ENCODE results near the gene LRRK1. TPM values are rescaled to one million over a fixed set of nuclear protein-coding genes. Genes with fewer than 3 reads are reported as not detected.

The LRRK1 gene
- total and polyA plus RNA-seq, 2 of the 13 experiments (the other 11 are each of a cell fraction or from before 2014, with no cell fraction given): 0.13 to 1.2 TPM

DNA sequence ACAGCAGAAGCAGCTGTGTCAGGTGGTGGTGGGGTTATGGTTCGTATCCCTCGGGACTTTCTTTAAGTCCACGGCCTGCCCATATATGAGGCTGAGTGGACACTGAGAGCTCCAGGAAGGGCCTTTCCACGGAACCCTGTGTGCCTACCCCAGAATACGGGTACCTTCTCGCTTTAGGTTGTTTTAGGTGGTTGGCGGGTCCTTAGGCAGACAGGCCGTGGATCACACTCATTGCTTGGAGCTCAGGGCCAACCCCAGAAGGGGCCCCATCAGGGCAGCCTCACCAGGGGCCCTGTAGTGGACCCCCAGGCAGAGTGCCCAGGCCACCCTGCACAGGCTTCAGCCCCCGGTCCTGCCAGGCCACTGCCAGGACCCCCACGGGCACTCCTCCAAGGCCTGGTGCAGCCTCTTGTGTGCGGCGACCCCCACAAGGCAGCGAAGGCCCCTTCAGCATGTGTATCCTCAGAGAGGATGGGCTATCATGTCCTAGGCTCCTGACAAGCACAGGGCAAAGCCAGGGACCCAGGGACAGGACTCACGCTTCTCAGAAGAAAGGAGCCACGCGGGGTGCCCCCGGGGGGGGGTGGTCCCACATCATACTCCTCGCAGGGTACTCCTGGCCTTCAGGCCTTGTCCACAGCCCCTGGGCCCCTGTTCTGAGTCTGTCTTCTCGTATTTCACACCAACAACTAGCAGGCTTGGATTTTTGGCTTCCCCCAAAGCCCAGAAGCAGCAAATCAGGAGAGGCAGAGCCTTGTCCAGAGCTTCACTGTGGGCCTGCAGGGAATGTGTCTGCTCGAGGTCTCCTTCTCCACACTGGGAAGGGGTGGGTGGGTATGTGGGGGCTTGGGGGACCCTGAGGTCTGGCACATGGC, 93.4 kb downstream of the LRRK1 start:
- no peak for ATAC-seq
- Histone ChIP-seq H3K4me2 (ENCODE audit: low read depth, low read length) (no peak overlapping the region), H2AFZ (ENCODE audit: low read length) (no peak overlapping the region), H3K4me3 (replicated peaks in 1 of 3; ENCODE audit: insufficient read depth in 1 of 3, low read depth in 2 of 3, low read length in 3 of 3) (no peak overlapping the region), H3K27me3 (ENCODE audit: control insufficient read depth in 1 of 2, insufficient read depth in 2 of 2, low read length in 2 of 2) (peaks cover 9 to 42% of the 10 kb centered on the region in 2 experiments; a peak in 3 of 5 replicates), H3K4me1 (ENCODE audit: insufficient read depth, low read length) (peaks cover 32% of the 10 kb centered on the region), H3K9me3 (ENCODE audit: low read length) (no peaks in the 10 kb centered on the region), H3K27ac (ENCODE audit: extremely low read length, insufficient read depth, low read length) (no peak overlapping the region), H3K36me3 (replicated peaks in 1 of 2; ENCODE audit: control insufficient read depth in 1 of 2, insufficient read depth in 2 of 2, low read length in 2 of 2) (no peaks in the 10 kb centered on the region), H4K20me1 (ENCODE audit: insufficient read depth, low read length) (no peaks in the 10 kb centered on the region), H3K79me2 (ENCODE audit: insufficient read depth, low read length) (no peaks in the 10 kb centered on the region), H3K9ac (ENCODE audit: insufficient read depth, low read depth, low read length) (no peak overlapping the region)
- WGBS (ENCODE audit: low lambda C conversion rate): 34% methylated on average over 7 of the region's 20 CpGs
- ChIA-PET POLR2A (no interaction called here), CTCF (ENCODE audit: low intra/inter-chr PET ratio, low total read pairs) (interaction anchor here (1.4 kb wide), 1 partner anchor 245 kb away, joined by 5 read pairs; no protein-coding TSS in a partner anchor)
- DNase-seq (ENCODE audit: low spot score): no peak
- intact Hi-C loops (cut with micrococcal nuclease; ENCODE audit: unreplicated experiment) (no loop called here), in situ Hi-C loops (cut with HindIII; ENCODE audit: extremely low pct_ligation_motif_present, low pct_unique_long_range_greater_than_20kb) (loop anchor here (25.0 kb wide), 1 partner anchor 350 kb away; no protein-coding TSS in a partner anchor)
- TF ChIP-seq ZNF782 (CRISPR knock-in tag; IDR thresholded peaks at IDR 0.05; ENCODE audit: borderline replicate concordance): no peak
- TF ChIP-seq DZIP1 (CRISPR knock-in tag; IDR thresholded peaks at IDR 0.05): no peak
- BruUV-seq (replicated peaks): no TSS peak
- no peak for FAIRE-seq

DNA sequence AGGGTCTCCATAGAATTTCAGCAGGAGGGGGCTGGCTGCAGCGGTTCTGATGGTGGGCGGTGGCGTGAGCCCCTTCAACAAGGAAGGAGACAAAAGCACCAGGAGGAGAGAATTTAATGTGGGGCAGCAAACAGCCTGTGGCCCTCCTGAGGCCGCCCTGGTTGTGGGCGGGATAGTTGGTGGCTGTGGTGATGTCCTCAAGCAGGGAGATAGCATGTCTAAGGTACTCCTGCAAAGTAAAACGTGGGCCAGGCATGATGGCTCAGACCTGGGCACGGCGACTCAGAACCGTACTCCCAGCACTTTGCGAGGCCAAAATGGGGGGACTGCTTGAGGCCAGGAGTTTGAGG, 94.0 kb downstream of the LRRK1 start:
- H3K27me3 ChIP-seq (ENCODE audit: control insufficient read depth in 1 of 2, insufficient read depth in 2 of 2, low read length in 2 of 2): peaks cover 9 to 43% of the 10 kb centered on the region in 2 experiments; a peak in 4 of 5 replicates
- in situ Hi-C loops (cut with HindIII; ENCODE audit: extremely low pct_ligation_motif_present, low pct_unique_long_range_greater_than_20kb): loop anchor here (25.0 kb wide), 1 partner anchor 351 kb away; no protein-coding TSS in a partner anchor
- ATAC-seq: no peak
- ChIA-PET CTCF (ENCODE audit: low intra/inter-chr PET ratio, low total read pairs) (interaction anchor here (1.4 kb wide), 1 partner anchor 244 kb away, joined by 5 read pairs; no protein-coding TSS in a partner anchor), POLR2A (no interaction called here)
- H3K4me3 ChIP-seq (replicated peaks in 1 of 3; ENCODE audit: insufficient read depth in 1 of 3, low read depth in 2 of 3, low read length in 3 of 3): no peak overlapping the region
- 53% methylated on average over 10 of the region's 10 CpGs for WGBS (ENCODE audit: low lambda C conversion rate)
- no peak overlapping the region for H3K4me2 ChIP-seq (ENCODE audit: low read depth, low read length)
- intact Hi-C loops (cut with micrococcal nuclease; ENCODE audit: unreplicated experiment): no loop called here
- no peak overlapping the region for H3K27ac ChIP-seq (ENCODE audit: extremely low read length, insufficient read depth, low read length)
- no peaks in the 10 kb centered on the region for H3K36me3 ChIP-seq (replicated peaks in 1 of 2; ENCODE audit: control insufficient read depth in 1 of 2, insufficient read depth in 2 of 2, low read length in 2 of 2)
- H4K20me1 ChIP-seq (ENCODE audit: insufficient read depth, low read length): no peaks in the 10 kb centered on the region
- H3K9me3 ChIP-seq (ENCODE audit: low read length): no peaks in the 10 kb centered on the region
- no TSS peak for BruUV-seq (replicated peaks)
- no peak overlapping the region for H2AFZ ChIP-seq (ENCODE audit: low read length)
- H3K4me1 ChIP-seq (ENCODE audit: insufficient read depth, low read length): peaks cover 27% of the 10 kb centered on the region
- no peak overlapping the region for H3K9ac ChIP-seq (ENCODE audit: insufficient read depth, low read depth, low read length)
- DNase-seq (ENCODE audit: low spot score): no peak
- H3K79me2 ChIP-seq (ENCODE audit: insufficient read depth, low read length): no peaks in the 10 kb centered on the region
- no peak for FAIRE-seq
- TF ChIP-seq ZNF644 (CRISPR knock-in tag; IDR thresholded peaks at IDR 0.05; ENCODE audit: low read depth): no peak
- TF ChIP-seq RXRB (CRISPR knock-in tag; IDR thresholded peaks at IDR 0.05; ENCODE audit: borderline replicate concordance): no peak
- TF ChIP-seq, protein P1, sequence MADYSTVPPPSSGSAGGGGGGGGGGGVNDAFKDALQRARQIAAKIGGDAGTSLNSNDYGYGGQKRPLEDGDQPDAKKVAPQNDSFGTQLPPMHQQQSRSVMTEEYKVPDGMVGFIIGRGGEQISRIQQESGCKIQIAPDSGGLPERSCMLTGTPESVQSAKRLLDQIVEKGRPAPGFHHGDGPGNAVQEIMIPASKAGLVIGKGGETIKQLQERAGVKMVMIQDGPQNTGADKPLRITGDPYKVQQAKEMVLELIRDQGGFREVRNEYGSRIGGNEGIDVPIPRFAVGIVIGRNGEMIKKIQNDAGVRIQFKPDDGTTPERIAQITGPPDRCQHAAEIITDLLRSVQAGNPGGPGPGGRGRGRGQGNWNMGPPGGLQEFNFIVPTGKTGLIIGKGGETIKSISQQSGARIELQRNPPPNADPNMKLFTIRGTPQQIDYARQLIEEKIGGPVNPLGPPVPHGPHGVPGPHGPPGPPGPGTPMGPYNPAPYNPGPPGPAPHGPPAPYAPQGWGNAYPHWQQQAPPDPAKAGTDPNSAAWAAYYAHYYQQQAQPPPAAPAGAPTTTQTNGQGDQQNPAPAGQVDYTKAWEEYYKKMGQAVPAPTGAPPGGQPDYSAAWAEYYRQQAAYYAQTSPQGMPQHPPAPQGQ (CRISPR knock-in tag; IDR thresholded peaks at IDR 0.05; ENCODE audit: borderline replicate concordance): no peak
- TF ChIP-seq DNMT3B (CRISPR knock-in tag; conservative IDR thresholded peaks at IDR 0.05): no peak
- no peak for TF ChIP-seq MLXIP (CRISPR knock-in tag; IDR thresholded peaks at IDR 0.05; ENCODE audit: borderline replicate concordance)
- no peak for TF ChIP-seq MXI1 (IDR thresholded peaks at IDR 0.05; ENCODE audit: borderline replicate concordance, low read depth, low read length)
